HCT116 (cell line): ENCODE measurements around the gene TBL1X.

Experiments
- CTCF ChIP-seq, 3 experiments: fragments of 200-600 bp in 1 of 3; sonication (generic) in 1 of 3; IDR thresholded peaks in 2 of 3; conservative IDR thresholded peaks in 1 of 3; 2 replicates each; pipeline ENCODE4 v1.5.1; 2012 to 2017; ENCODE audit warnings: low read depth in 2 of 3, low read length in 2 of 3, antibody characterized with exemption in 1 of 3, borderline replicate concordance in 1 of 3, control low read depth in 1 of 3, mild to moderate bottlenecking in 1 of 3, mixed read lengths in 1 of 3, mixed run types in 1 of 3, moderate library complexity in 1 of 3; ENCODE audit not compliant: insufficient read depth in 1 of 3
- POLR2A ChIP-seq: IDR thresholded peaks from 2 replicates; pipeline ENCODE4 v1.7.0; 2011; ENCODE audit warnings: borderline replicate concordance; ENCODE audit not compliant: insufficient read depth, insufficient read length; ENCODE audit errors: extremely low read depth
- REST ChIP-seq: IDR thresholded peaks from 2 replicates; pipeline ENCODE4 v1.6.1; 2012; ENCODE audit warnings: low read depth
- SP1 ChIP-seq: IDR thresholded peaks from 2 replicates; pipeline ENCODE4 v1.6.1; 2012; ENCODE audit warnings: low read depth
- SRF ChIP-seq: IDR thresholded peaks from 2 replicates; pipeline ENCODE4 v1.6.1; 2012; ENCODE audit warnings: low read depth
- TF ChIP-seq, protein P1 (sequence below): IDR thresholded peaks from 2 replicates; pipeline ENCODE4 v1.6.1; 2011; ENCODE audit warnings: mild to moderate bottlenecking, low read length, moderate library complexity; ENCODE audit not compliant: insufficient replicate concordance; ENCODE audit errors: extremely low read depth

GRCh38 chrX:9539605-9540387 lies 74.9 kb downstream of the TBL1X start:
- TF ChIP-seq, protein P1, sequence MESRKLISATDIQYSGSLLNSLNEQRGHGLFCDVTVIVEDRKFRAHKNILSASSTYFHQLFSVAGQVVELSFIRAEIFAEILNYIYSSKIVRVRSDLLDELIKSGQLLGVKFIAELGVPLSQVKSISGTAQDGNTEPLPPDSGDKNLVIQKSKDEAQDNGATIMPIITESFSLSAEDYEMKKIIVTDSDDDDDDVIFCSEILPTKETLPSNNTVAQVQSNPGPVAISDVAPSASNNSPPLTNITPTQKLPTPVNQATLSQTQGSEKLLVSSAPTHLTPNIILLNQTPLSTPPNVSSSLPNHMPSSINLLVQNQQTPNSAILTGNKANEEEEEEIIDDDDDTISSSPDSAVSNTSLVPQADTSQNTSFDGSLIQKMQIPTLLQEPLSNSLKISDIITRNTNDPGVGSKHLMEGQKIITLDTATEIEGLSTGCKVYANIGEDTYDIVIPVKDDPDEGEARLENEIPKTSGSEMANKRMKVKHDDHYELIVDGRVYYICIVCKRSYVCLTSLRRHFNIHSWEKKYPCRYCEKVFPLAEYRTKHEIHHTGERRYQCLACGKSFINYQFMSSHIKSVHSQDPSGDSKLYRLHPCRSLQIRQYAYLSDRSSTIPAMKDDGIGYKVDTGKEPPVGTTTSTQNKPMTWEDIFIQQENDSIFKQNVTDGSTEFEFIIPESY, result no peak
- TF ChIP-seq CTCF (IDR thresholded peaks at IDR 0.05 in 2 of 3, conservative IDR thresholded peaks at IDR 0.05 in 1 of 3; ENCODE audit: borderline replicate concordance in 1 of 3, insufficient read depth in 1 of 3, low read depth in 2 of 3, low read length in 2 of 3) (no peak), SP1 (no peak), SRF (no peak), REST (no peak), POLR2A (no peak)
